Muscle layer of duodenum (tissue), 2 donors: ENCODE data around the gene SFI1.

Experiments used
- H3K27ac ChIP-seq: one replicate; pipeline ENCODE4 v1.7.0; 2013; ENCODE audit warnings: mild to moderate bottlenecking, low read length
- H3K27me3 ChIP-seq: one replicate; pipeline ENCODE4 v1.7.0; 2013; ENCODE audit warnings: low read depth, mild to moderate bottlenecking, control low read depth, low read length
- H3K36me3 ChIP-seq, 2 donors: one replicate each; pipeline ENCODE4 v1.7.0; 2013; ENCODE audit warnings: low read length in 2 of 2, control low read depth in 1 of 2, mild to moderate bottlenecking in 1 of 2; ENCODE audit not compliant: insufficient read depth in 2 of 2, control insufficient read depth in 1 of 2
- H3K4me1 ChIP-seq, 2 donors: one replicate each; pipeline ENCODE4 v1.7.0; 2013; ENCODE audit warnings: low read length in 2 of 2, mild to moderate bottlenecking in 2 of 2, control low read depth in 1 of 2, moderate library complexity in 1 of 2; ENCODE audit not compliant: insufficient read depth in 2 of 2, control insufficient read depth in 1 of 2
- H3K4me3 ChIP-seq, 2 donors: one replicate each; pipeline ENCODE4 v1.7.0; 2013; ENCODE audit warnings: low read length in 2 of 2, low read depth in 1 of 2, mild to moderate bottlenecking in 1 of 2
- H3K9me3 ChIP-seq, 2 donors: one replicate each; pipeline ENCODE4 v1.7.0; 2013; ENCODE audit warnings: low read length in 2 of 2, control low read depth in 1 of 2, mild to moderate bottlenecking in 1 of 2; ENCODE audit not compliant: control insufficient read depth in 1 of 2
- donor health status: healthy.

SFI1 gene

DNA sequence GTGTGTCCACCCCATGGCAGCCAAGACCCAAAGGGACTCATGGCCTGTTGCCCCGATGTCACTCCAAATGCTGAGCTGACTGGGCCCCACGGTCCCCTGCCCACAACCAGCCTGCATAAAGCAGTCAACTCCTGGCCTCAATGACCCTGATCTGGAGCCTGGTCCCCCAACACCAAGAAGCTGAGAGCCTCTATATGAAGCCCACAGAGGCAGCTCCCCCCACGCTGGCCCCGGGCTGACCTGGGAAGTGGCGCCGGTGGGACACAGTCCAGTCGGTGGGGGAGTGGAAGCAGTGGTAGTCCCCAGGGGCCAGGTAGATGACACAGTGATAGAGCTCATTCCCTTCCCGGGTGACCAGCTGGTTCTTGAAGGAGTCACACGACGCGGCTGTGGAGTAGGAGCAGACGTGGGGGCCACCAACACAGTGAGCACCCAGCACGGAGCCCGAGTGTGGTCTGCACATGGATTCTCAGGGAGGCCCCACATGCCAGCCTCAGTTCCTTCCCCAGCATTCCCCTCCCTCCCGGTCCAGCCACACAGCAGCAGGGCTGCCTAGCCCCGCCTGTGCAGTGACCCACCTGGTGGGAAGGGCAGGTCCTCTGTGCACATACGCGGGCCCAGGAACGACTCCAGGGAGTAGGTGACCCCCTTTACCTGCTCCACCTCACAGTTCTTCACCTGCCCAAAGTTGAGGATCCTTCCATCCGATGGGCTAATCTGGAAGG lies 124.6 kb downstream of the SFI1 start:
- peaks cover 28 to 64% of the 10 kb centered on the region in 2 donors for H3K36me3 ChIP-seq
- H3K27me3 ChIP-seq = no peaks in the 10 kb centered on the region
- H3K9me3 ChIP-seq = no peaks in the 10 kb centered on the region
- peaks cover 8 to 22% of the 10 kb centered on the region in 2 donors for H3K4me1 ChIP-seq
- H3K4me3 ChIP-seq = no peak overlapping the region
- no peak overlapping the region for H3K27ac ChIP-seq

DNA sequence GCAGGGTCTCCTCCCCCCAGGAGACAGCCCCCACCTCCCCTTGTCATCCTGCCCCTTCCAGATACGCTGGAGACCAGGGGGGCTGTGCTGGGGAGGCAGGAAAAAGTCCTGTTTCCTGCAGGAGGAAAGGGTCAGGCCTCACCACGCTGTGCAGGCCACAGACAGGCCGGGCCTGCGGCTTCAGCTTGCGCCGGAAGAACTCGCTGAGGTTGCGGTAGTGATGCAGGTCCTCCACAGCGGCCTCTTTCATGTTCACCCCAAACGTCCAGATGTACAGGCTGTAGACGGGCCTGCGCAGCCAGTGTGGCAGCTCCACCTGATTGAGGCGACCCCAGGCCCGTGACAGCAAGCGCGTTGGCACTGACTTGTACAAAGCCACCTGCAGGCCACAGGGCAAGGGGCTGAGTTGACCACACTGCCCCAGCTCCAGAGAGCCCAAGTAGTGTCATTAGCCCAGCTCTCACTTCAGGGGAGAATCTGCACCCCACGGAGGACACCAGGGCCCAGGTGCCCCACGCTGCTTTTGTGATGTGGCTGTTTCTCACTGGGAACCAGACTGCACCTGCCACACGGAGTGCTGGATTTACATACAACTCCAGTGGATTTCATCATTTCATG lies 125.3 kb downstream of the SFI1 start:
- peaks cover 8 to 26% of the 10 kb centered on the region in 2 donors for H3K4me1 ChIP-seq
- no peak overlapping the region for H3K4me3 ChIP-seq
- no peak overlapping the region for H3K27ac ChIP-seq
- H3K9me3 ChIP-seq = no peaks in the 10 kb centered on the region
- H3K27me3 ChIP-seq = no peaks in the 10 kb centered on the region
- peaks cover 28 to 64% of the 10 kb centered on the region in 2 donors for H3K36me3 ChIP-seq

DNA sequence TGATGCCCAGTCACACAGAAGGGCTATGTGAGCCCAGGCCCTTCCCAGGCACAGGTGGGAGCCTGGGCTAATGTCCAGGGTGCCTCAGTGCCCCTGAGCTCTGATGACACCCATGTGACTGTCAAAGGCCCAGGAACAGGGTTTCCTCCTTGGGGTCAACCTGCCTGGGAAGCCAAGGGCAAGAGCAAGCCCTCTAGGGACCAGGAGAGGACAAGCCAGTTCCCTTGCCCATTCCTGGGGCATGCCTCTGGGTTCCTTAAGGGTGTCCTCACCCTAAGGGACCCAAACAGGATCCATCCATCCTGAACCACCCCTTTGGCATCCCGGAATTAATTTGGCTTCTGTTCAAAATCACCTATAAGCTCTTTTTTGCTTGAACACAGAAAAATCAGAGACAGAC lies 126.6 kb downstream of the SFI1 start:
- no peak overlapping the region for H3K4me3 ChIP-seq
- H3K27me3 ChIP-seq = no peaks in the 10 kb centered on the region
- H3K4me1 ChIP-seq = peaks cover 13 to 38% of the 10 kb centered on the region in 2 donors
- peaks cover 28 to 54% of the 10 kb centered on the region in 2 donors for H3K36me3 ChIP-seq
- H3K9me3 ChIP-seq = no peaks in the 10 kb centered on the region
- H3K27ac ChIP-seq = no peak overlapping the region

DNA sequence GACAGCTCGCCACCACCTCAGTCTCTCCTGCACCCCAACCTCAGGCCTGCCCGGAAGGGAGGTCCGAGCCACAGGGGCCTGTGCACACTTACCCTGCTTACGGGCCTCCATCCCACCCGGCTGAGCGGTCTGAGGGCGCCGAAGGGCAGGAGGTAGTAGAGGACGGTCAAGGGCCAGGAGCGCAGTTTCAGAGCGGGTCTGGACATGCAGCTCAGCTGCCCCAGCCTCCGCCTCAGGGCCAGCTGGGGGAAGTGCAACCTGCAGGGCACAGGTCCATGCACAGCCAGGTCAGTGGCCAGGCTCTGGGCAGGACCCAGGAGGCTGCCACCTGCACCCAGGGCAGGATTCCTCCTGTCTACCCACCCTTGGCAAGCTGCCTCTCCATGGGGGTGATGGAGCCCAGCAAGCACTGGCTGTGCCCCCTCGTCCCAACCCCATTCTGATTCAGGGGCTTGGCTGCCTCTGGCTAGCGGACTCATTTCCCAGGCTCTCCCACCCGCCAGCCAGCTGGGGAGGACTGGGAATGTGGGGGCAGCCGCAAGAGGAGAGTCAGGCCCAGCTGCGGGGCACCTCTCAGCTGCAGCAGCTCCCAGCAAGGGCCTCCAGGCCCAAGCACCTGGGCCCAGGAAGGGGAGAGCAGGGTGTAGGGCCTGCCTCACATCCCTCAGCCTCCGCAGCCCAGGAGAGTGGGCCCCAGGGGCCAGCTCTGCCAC lies 127.4 kb downstream of the SFI1 start:
- H3K36me3 ChIP-seq = peaks cover 26 to 47% of the 10 kb centered on the region in 2 donors
- H3K9me3 ChIP-seq = no peaks in the 10 kb centered on the region
- no peaks in the 10 kb centered on the region for H3K27me3 ChIP-seq
- H3K27ac ChIP-seq = no peak overlapping the region
- H3K4me1 ChIP-seq = peaks cover 13 to 38% of the 10 kb centered on the region in 2 donors
- H3K4me3 ChIP-seq = no peak overlapping the region

DNA sequence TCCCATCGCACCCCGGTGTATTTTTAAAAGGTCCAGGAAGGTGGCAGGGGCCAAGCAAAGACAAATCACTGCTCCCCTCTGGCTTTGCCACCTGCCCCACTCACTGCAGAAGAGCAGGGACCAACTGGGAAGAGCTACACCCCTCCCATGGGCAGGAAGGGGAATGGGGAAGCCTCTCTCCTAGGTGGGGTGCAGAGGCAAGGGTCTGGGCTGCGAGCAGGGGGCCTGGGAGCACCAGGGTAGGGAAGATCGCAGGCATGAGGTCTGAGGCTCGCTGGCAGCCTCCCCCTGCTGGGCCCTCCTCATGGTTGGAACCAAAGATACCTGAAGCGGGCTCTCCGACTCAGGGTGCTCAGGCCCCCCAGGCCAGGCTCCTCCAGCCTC lies 128.9 kb downstream of the SFI1 start:
- H3K4me3 ChIP-seq = peak overlapping the region in 1 of 2 donors; percentile 45

DNA sequence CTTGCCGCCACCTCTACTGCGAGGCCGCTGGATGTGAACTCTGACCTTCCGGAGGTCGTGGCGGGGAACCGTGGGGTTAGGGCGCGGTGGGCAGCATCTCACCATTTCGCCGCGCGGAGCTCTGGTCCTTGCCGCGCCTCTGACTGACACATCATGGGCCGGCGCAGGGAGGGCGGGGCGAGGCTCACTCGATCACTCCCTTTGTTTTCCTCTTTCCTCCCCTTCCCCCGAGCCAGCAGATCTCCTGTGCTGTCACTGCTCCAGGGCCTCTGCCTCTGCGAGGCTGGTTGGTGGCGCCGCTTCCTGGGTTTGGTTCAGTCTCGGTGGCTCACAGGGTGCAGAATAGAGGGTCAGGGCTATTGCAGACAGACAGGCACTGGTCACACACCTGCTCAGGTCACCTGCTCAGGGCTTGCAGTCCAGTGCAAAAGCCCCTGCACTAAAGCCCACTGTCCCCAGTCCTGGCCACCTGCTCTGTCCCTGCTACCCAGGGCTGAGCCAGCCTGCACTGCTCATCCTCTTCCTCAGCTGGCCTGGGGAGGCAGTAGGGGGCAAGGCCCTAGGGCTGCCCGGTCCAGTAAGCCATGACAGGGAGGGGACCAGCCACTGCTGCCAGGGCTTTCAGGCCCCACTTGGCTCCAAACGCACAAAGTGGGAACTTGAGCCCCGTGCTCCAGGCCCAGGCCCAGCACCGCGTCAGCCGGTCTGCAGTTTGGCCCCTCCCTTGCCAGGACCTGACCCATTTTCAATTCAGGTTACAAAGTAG lies 129.5 kb downstream of the SFI1 start:
- H3K4me3 ChIP-seq = peak overlapping the region in 1 of 2 donors; percentile 45
- peaks cover 13 to 47% of the 10 kb centered on the region in 2 donors for H3K4me1 ChIP-seq
- no peaks in the 10 kb centered on the region for H3K27me3 ChIP-seq
- H3K9me3 ChIP-seq = no peaks in the 10 kb centered on the region
- H3K27ac ChIP-seq = peak overlapping the region; percentile 21
- H3K36me3 ChIP-seq = peaks cover 12 to 27% of the 10 kb centered on the region in 2 donors

More for the DNA sequence above, 128.9 kb downstream of the SFI1 start:
- peaks cover 18 to 33% of the 10 kb centered on the region in 2 donors for H3K36me3 ChIP-seq
- no peaks in the 10 kb centered on the region for H3K9me3 ChIP-seq
- H3K4me1 ChIP-seq = peaks cover 13 to 44% of the 10 kb centered on the region in 2 donors
- H3K27me3 ChIP-seq = no peaks in the 10 kb centered on the region
- H3K27ac ChIP-seq = no peak overlapping the region

DNA sequence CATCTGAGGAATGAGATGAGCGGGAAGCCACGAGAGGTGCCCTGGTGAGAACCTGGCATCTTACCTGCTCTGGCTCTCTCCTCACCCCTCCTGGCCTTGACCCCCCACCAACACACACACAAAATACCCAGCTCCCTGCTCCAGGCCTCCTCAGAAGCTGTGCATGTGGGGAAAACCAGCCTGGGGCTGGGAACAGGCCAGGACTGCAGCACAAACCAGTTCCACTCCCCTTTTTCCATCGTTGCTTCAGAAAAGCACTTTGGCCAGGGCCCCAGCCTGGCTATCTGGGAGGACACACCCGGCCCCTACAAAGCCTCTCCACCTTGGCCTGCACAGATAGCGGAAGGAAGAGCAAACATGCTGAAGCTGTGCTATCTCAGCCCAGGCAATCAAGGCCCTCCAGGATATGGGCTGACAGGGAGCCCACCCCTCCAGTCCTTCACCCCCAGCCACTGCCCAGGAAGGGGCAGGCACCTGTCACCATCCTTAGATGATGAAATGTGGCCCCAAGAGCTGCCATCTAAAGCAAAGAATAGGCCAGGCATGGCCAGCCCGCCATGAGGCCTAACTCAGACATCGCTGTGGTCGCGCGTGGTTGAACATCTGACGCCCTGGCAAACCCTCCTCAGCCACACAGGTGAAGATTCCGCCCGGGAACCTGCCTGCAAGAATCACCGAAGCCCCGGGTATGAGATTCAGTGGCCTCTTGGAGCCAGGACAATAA lies 130.3 kb downstream of the SFI1 start:
- peaks cover 11 to 19% of the 10 kb centered on the region in 2 donors for H3K36me3 ChIP-seq
- H3K4me1 ChIP-seq = peaks cover 13 to 53% of the 10 kb centered on the region in 2 donors
- no peaks in the 10 kb centered on the region for H3K9me3 ChIP-seq
- peak overlapping the region in 1 of 2 donors; percentile 45 for H3K4me3 ChIP-seq
- H3K27ac ChIP-seq = peak overlapping the region; percentile 21
- no peaks in the 10 kb centered on the region for H3K27me3 ChIP-seq

DNA sequence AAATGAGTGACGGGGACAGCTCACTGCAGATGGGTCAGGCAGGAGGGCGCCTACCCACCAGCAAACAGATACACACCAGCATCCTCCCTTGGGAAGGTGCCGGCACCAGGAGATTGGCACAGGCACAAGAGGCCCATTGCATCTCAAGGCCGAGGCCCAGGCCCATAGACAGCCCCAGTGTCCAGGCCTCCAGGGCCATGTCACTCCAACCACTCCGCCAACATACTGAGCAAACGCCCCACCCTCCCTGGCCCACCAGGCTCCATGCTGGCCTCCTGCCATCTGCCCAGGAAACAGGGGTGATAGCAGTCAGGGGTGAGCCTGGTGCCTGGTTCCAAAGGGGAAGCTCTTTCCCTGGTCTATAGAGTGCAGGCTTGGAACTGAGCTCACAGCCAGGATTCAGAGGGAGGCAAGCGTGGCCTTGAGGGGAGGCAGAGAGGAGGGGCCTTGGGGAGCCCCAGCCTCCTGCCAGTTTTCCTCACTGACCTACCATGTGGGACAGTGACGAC lies 130.9 kb downstream of the SFI1 start:
- no peaks in the 10 kb centered on the region for H3K27me3 ChIP-seq
- H3K27ac ChIP-seq = no peak overlapping the region
- no peak overlapping the region for H3K4me3 ChIP-seq
- peaks cover 13 to 53% of the 10 kb centered on the region in 2 donors for H3K4me1 ChIP-seq
- H3K36me3 ChIP-seq = peaks cover 6 to 13% of the 10 kb centered on the region in 2 donors
- no peaks in the 10 kb centered on the region for H3K9me3 ChIP-seq

DNA sequence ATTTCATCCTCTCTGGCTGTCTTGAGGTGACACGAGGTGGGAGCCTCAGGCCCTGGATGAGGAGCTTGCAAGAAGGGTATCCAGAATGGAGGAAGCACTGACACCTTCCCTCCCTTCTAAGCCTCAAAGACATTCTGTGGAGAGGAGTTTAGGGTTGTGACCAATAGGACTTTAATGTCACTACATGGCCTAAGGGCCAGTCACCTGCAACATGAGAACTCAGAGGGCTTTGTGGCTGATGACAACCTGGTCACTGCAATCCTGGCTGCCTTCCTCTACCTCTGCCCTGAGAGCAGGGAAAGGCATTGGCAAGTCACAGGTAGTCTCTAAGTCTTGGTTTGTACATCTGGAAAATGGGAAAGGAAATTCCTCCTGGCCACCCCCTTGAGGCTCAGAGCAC lies 132.0 kb downstream of the SFI1 start:
- Histone ChIP-seq H3K36me3 (peaks cover 2 to 6% of the 10 kb centered on the region in 2 donors), H3K27me3 (no peaks in the 10 kb centered on the region), H3K27ac (no peak overlapping the region), H3K4me3 (no peak overlapping the region), H3K4me1 (peaks cover 13 to 53% of the 10 kb centered on the region in 2 donors), H3K9me3 (no peaks in the 10 kb centered on the region)

DNA sequence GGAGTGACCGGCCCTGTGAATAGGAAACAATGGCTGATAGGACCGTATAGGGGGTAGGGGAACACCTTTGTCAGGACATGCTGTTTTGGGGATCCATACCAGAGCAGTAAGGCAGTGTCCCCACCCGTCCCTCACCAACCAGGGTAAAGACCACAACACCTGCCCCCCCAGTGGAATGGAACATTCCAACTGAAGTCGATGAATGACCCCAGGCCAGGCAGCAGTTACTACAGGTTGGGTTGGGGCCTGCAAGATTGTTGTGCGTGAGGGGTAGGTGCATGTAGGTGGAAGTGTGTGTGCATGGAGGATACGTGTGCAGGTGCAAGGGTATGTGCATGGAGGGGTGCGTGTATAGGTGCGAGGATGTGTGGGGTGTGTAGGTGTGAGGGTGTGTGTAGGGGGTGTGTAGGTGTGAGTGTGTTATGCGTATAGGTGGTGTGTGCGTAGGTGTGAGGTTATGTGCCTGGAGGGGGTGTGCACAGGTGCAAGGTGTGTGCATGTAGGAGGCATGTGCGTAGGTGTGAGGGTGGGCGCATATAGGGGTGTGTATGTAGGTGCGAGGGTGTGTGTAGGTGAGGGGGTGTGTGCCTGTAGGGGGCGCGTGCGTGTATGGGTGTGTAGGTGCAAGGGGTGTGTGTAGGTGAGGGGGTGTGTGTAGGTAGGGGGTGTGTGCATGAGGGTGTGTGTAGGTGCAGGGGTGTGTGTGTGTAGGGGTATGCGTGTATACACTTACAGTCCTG lies 132.8 kb downstream of the SFI1 start:
- Histone ChIP-seq H3K4me1 (peaks cover 13 to 53% of the 10 kb centered on the region in 2 donors), H3K27ac (no peak overlapping the region), H3K36me3 (peaks cover 0 to 6% of the 10 kb centered on the region in 2 donors), H3K4me3 (peak overlapping the region; percentile 56 to 75), H3K27me3 (no peaks in the 10 kb centered on the region), H3K9me3 (no peaks in the 10 kb centered on the region)
